DMS153 treated with DMSO at 0.1 percent for 48 hours (cell line): ENCODE results near the gene SART1.
"Not testable (repeated sequence)": the region's sequence is repeated elsewhere in the genome, so short reads cannot be mapped to it uniquely, and the experiment has no call there.

Experiments
- DNase-seq: peaks from one replicate; lab custom pipeline; 2025; ENCODE audit not compliant: unreplicated experiment; lab: John Stamatoyannopoulos, UW

SART1 gene

GRCh38 chr11:65987336-65987735 is 25.8 kb downstream of the SART1 start:
- no peak for DNase-seq

GRCh38 chr11:65988791-65989592 is 27.5 kb downstream of the SART1 start:
- DNase-seq, result peak; percentile 86

GRCh38 chr11:65992056-65992455 is 30.5 kb downstream of the SART1 start:
- DNase-seq, result no peak

GRCh38 chr11:65997286-65997685 is 35.8 kb downstream of the SART1 start:
- DNase-seq, result no peak

GRCh38 chr11:66001942-66002647 is 40.6 kb downstream of the SART1 start, which contains the start of the genes BANF1 and EIF1AD:
Gene BANF1, plus strand, starts transcription at chr11:66002503. Its CDS starts 748 bp downstream, at chr11:66003251.
Gene EIF1AD, minus strand, starts transcription at chr11:66002157. Its CDS starts 1,768 bp downstream, at chr11:66000389.
- DNase-seq, result peak; percentile 99

- peak; percentile 29 for DNase-seq
These were observed 41.2 kb downstream of the SART1 start for GRCh38 chr11:66002648-66003225.

GRCh38 chr11:66003291-66003690 is 41.8 kb downstream of the SART1 start:
- no peak for DNase-seq

- no peak for DNase-seq
These were observed 42.7 kb downstream of the SART1 start for GRCh38 chr11:66004186-66004585.

- no peak for DNase-seq
These were observed 44.8 kb downstream of the SART1 start for GRCh38 chr11:66006134-66006890.

GRCh38 chr11:66006891-66007176 is 45.3 kb downstream of the SART1 start:
- DNase-seq, result no peak

GRCh38 chr11:66007201-66007634 is 45.7 kb downstream of the SART1 start:
- DNase-seq, result no peak

GRCh38 chr11:66008095-66008467 is 46.5 kb downstream of the SART1 start:
- DNase-seq, result no peak

- DNase-seq, result no peak
These were observed 47.1 kb downstream of the SART1 start for GRCh38 chr11:66008468-66009101.

- not testable (repeated sequence) for DNase-seq
These were observed 48.5 kb downstream of the SART1 start for GRCh38 chr11:66010036-66010435.

GRCh38 chr11:66011239-66011784 is 49.8 kb downstream of the SART1 start:
- no peak for DNase-seq

- DNase-seq, result no peak
These were observed 50.3 kb downstream of the SART1 start, which contains the start of gene CST6 for GRCh38 chr11:66011785-66012303. Gene CST6, plus strand, starts transcription at chr11:66012008. Its CDS starts 37 bp downstream, at chr11:66012045.

- DNase-seq, result no peak
These were observed 50.9 kb downstream of the SART1 start for GRCh38 chr11:66012371-66012945.

- DNase-seq, result no peak
These were observed 51.6 kb downstream of the SART1 start for GRCh38 chr11:66012946-66013761.

GRCh38 chr11:66013762-66014100 is 52.2 kb downstream of the SART1 start:
- no peak for DNase-seq
